ENCODE results near the gene PARD6B.

- no peak for TF ChIP-seq CTCF (IDR thresholded peaks at IDR 0.05; ENCODE audit: insufficient read depth, low read length, poor library complexity, severe bottlenecking)
- TF ChIP-seq EZH2phosphoT487 (conservative IDR thresholded peaks at IDR 0.05; ENCODE audit: low read length), result no peak
These were observed 1.2 kb upstream of the PARD6B start for GRCh38 chr20:50729901-50730764.

All from SU-DHL-6 (cell line).